Right ventricle myocardium inferior (tissue), 1 donor: ENCODE results near the gene CFP. TPM values are rescaled to one million over a fixed set of nuclear protein-coding genes. Genes with fewer than 3 reads are reported as not detected.
A peak's percentile ranks its signal among the peaks of the same experiment; 100 is the strongest.

Experiments
- ATAC-seq: fragments of 200-7000 bp; cut with Tn5 transposase; one replicate; pipeline ENCODE4 v1.9.1; 2020; ENCODE audit warnings: mild to moderate bottlenecking, moderate library complexity
- DNase-seq: peaks from one replicate; pipeline ENCODE4 v3.0.0; 2021; ENCODE audit errors: missing footprints
- intact Hi-C: fragments of 100-400 bp; cut with DNase I; formaldehyde crosslinking; loops from one replicate; pipeline ENCODE4 v1.11.0; 2022
- microRNA-seq: library from miRNA; unstranded; fragments of <30 nt; microRNA quantifications from one replicate; pipeline ENCODE4 v1.2.0, GENCODE V29; 2020
- total RNA-seq: library from RNA; stranded (reverse); fragmentation: NEBNext Ultra II Directional; extraction: Animal tissue kit (Norgen Biotek cat#: 25700); gene quantifications from one replicate; pipeline ENCODE4 v1.2.1, GENCODE V29; 2021
- donor health status: DM: no; HTN: yes; CAD: no; lungs with severe emphysema.

Gene CFP
- total RNA-seq, 1 donor from 2014 or later = 3.7 TPM

DNA sequence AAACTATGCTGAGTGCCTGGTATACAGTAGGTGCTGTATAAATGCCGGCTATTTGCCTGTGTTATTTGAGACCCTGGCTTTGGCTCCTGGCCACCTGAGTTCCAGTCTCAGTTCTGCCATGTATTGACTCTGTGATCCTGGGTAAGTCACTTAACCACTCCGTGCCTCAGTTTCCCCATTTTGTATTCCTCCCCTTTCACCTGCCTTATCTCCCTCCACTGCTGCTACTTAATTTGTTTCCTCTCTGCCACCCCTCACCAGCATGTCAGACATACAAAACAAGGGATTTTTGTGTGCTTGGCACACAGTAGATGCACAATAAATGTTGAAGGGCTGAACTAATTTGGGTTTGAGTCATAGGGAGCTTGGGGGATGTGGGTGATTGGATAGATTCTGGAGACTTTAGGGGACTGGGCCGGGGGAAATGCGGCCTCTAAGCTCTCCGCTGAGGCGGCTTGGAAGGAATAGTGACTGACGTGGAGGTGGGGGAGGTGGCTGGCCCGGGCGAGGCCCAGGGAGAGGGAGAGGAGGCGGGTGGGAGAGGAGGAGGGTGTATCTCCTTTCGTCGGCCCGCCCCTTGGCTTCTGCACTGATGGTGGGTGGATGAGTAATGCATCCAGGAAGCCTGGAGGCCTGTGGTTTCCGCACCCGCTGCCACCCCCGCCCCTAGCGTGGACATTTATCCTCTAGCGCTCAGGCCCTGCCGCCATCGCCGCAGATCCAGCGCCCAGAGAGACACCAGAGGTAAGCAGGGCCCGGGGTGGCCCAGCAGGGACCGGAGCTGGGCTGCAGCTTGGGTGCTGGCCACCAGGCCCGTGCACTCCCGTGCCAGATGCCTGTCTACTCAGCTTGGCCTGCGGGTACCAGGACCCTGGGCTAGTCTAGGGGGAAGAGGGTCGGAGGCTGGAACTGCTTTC lies 47.7 kb downstream of the CFP start, which contains the start of gene TIMP1:
TSS of gene TIMP1 (plus strand) at position 706 of the 917 bp plus-strand sequence. CDS start 980 bp downstream, outside the sequence.
- ATAC-seq = peak; percentile 97
- intact Hi-C loops = no loop called here
- peak; percentile 94 for DNase-seq

DNA sequence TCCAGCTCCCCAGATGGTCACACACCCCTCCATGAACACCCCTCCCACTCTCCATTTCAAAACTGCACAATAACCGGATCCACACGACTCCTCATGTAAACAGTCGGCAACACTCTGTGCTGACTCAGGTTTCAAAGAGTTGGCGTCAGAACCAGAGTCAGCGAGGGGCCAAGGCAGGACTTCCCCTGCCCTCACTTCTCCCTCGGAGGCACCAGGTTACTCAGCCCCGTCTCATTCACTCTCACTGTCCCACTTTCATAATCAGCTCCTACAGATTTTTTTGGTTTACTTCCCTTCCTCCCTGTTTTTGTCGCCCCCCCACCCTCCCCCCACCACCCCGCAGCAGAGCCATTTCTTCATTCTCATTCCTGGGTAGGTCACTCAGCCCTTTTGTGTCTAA lies 50.2 kb downstream of the CFP start:
- peak; percentile 68 for DNase-seq
- ATAC-seq = no peak
- intact Hi-C loops = no loop called here

DNA sequence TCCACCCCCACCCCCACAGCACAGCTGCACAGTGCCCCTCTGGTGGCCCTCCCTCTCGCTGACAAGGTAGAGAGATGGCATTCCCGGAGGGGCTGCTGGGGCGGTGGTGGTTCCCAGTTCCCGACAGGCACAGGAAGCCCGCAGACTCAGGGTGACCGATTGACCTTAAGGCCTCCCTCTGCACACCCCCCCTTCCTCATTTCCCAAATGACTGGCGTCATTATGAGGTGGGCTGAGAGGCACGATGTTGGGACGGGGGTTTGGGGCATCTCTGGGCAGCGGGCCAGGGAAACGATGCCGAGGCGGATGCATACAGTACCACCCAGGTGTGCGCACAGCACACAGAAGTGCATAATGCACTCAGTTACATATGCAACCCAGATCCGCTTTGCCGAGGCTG lies 51.0 kb downstream of the CFP start:
- intact Hi-C loops = no loop called here
- ATAC-seq (no peak), DNase-seq (no peak)

DNA sequence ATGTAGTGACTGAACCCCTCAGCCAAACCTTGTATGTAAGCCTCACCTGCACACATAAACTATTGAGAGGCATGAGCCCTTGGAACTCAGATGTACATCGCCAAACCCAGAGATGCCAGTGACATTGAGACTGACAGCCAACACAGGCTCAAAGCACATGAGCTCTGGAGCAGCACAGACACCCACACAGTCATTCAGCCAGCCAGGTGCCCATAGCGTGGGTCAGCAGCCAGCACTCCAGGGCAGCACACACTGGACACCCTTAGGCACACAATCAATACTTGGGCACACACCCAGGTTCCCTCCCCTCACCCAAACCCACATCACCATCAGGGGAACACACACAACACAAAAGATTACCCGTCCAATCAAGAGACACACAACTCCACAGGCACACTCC lies 51.8 kb downstream of the CFP start:
- intact Hi-C loops = no loop called here
- no peak for ATAC-seq
- DNase-seq = no peak

DNA sequence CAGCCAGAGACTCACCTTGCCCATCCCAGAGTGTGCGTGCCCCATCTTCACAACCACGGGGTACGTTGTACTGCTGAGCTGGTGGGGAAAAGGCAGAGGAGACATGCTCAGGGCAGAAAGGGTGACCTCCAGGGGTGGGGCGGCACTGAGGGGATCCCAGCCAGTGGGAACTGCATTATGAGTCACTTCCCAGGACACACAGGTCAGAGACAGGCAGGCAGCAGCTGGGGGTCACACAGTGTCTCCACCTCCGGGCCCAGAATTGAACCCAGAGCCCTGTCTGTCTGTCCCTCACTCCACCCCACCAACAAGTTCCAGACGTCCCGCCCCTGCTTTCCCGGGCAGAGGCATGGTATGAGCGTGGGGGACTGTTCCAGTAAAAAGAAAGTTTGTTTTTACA lies 52.3 kb downstream of the CFP start:
- DNase-seq (no peak), ATAC-seq (no peak)
- intact Hi-C loops = no loop called here

DNA sequence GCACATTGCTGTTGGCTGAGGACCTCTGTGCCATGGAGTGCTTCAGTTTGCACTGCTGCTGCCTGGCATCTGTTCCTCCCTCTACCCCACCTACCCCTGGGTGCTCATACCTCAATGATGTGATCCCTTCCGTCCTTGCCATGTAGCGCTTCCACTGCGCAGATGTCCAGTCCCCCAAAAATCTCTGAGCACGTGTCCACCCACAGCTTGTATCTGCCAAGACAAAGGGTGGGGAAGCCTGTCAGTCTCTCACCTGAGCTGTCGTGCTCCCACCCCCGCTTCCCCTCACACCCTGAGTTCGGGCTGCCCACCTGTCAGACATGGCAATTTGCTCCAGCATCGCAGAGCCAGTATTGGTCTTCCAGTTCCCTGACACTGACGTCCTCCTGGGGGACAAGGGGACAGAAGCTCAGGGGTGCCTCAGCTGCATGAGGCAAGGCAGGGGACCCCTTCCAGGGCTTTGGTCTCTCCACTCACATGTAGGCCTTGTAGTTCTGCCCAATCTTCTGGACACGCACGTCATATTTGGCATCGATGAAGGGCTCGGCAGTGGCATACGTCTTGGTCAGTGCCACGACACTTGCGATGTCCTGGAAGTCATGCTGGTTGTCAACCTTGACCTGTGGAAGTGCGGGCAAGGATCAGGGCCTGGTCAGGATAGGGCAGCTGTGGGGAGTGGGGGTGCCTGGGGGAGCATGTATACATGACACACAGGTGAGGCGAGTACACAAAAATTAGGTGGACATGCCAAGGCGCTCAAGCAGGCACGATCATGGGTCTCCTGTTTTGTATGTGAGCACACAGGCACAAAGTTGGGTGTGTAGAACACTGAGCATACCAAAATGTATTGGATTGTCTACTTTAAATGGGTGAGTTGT lies 53.5 kb downstream of the CFP start:
- intact Hi-C loops = no loop called here
- ATAC-seq = no peak

DNA sequence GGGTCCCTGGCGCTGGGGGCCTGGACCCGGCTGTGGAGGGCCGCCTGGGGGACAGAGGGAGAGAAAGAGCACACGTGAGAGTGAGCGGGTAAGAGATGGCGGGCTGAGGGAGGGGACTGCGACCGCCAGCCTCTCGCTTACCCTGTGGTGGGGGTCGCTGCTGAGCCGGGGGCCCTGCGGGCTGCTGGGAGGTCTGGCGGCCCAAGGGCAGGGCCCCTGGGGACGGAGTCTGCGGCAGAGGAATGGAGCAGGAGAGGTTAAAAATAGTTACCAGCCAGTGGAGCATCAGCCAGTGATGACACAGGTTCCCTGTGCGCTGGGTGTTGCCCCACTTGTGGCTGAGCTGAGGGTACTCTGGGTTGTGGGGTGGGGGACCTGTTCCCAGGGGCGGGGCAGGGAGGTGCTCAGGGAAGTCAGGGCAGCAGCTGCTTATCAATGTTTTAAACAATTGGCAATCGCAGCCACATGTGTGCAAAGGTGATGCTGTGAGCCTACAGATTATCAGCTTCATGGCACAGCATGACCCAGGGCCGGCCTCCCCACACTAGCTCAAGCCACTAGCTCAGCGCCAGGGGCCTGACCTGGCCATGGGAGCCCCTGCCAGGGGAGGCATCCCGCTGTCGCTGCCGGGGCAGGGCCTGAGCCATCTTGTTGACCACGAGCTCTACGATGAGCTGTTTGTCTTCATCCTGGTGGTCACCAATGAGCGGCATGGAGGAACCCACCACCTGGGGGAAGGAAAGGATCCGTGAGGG lies 55.0 kb downstream of the CFP start:
- no peak for DNase-seq
- ATAC-seq = peak; percentile 5
- intact Hi-C loops = no loop called here

More for the DNA sequence above, 53.5 kb downstream of the CFP start:
- DNase-seq = no peak

GRCh38 chrX:47574076-47574546 lies 55.6 kb downstream of the CFP start:
- intact Hi-C loops = no loop called here
- ATAC-seq (peak; percentile 32), DNase-seq (peak; percentile 61)

DNA sequence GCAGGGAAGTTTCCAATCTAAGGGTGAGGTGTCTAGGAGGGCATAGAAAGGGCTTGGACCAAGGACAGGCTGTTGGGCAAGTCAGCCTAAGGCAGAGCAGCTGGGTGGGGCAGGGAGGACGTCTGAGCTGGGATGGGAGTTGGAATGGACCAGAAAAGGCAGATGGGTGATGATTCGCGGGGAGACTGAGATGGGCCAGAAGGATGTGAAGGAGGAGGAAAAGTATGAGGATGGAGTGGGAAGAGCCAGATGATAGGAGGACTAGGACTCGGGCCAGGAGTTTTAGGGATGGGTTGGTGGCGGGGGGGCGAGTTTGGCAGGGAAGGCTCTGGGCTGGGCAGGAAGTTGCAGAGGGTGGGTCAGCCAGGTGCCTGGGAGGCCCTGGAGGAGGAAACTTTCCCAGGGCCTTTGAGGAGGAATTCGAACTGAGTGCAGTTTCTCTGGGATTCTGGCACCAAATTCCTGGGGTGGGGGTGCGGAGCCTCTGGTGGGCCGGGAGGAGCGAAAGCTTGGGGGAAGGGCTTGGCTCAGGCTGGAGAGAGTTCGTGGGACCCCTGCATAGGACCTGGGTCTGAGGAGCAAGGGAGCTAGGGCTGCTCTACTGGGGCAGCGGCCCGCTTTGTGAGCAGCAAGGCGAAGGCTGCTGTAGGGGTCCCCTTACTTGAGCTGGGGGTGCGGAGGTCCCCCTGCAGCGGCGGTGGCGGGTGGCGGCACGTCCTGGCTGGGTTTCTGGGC lies 56.2 kb downstream of the CFP start:
- DNase-seq (peak; percentile 68), ATAC-seq (peak; percentile 62)
- intact Hi-C loops = no loop called here

Small RNAs within 50 kb of the gene (microRNA-seq; reads per million reads assigned to microRNA genes)
- gene MIR4769 = not detected

Other genes with a start within 250 kb of the CFP start
- 13.1 TPM for gene ZNF41, start 146.7 kb downstream of the CFP start, total RNA-seq
- gene ARAF, start 68.7 kb downstream of the CFP start, total RNA-seq = 76.5 TPM
- gene TIMP1, start 47.5 kb downstream of the CFP start, total RNA-seq = 112 TPM
- 11.1 TPM for gene SYN1, start 10.1 kb downstream of the CFP start, total RNA-seq
- gene ELK1, start 20.6 kb upstream of the CFP start, total RNA-seq = 19.3 TPM
- 86.4 TPM for gene UXT, start 29.2 kb upstream of the CFP start, total RNA-seq
- gene ZNF81, start 207.0 kb upstream of the CFP start, total RNA-seq = 5.0 TPM